Peyer's patch (tissue), 4 donors: ENCODE measurements around the gene XYLB. TPM values are rescaled to one million over a fixed set of nuclear protein-coding genes. Genes with fewer than 3 reads are reported as not detected.

Source experiments
- DNase-seq, 3 donors: peaks; one replicate each; pipeline ENCODE4 v3.0.0-alpha.2; 2017 to 2019
- H3K27ac ChIP-seq, 4 donors: fragments of 200-600 bp; sonication (generic); one replicate each; pipeline ENCODE4 v1.5.1; 2016 to 2019
- H3K27me3 ChIP-seq, 2 donors: fragments of 200-600 bp; sonication (generic); one replicate each; pipeline ENCODE4 v1.5.1; 2019
- H3K36me3 ChIP-seq, 3 donors: fragments of 200-600 bp; sonication (generic); one replicate each; pipeline ENCODE4 v1.5.1; 2016 to 2019
- H3K4me1 ChIP-seq, 4 donors: fragments of 200-600 bp; sonication (generic); one replicate each; pipeline ENCODE4 v1.5.1; 2016 to 2019
- H3K4me3 ChIP-seq, 4 donors: fragments of 200-600 bp; sonication (generic); 1 replicate in 3 of 4; 2 replicates in 1 of 4; pipeline ENCODE4 v1.5.1; 2016 to 2019; ENCODE audit warnings: mild to moderate bottlenecking in 1 of 4
- H3K9me3 ChIP-seq, 4 donors: fragments of 200-600 bp; sonication (generic); one replicate each; pipeline ENCODE4 v1.5.1; 2016 to 2019; ENCODE audit warnings: mild to moderate bottlenecking in 1 of 4
- POLR2A ChIP-seq, 2 donors: fragments of 450-650 bp; IDR thresholded peaks; one replicate each; pipeline ENCODE4 v1.5.1; 2017; ENCODE audit warnings: antibody characterized with exemption in 2 of 2, mild to moderate bottlenecking in 2 of 2, moderate library complexity in 2 of 2
- total RNA-seq, 4 donors: library from RNA; depleted of rRNA; stranded (reverse); fragments of >200 nt; gene quantifications; one replicate each; pipeline ENCODE4 v1.1.0, GENCODE V29; 2016
- TF ChIP-seq, protein P1 (sequence below), 6 experiments: fragments of 450-650 bp in 4 of 6; fragments of 200-600 bp in 2 of 6; sonication (generic) in 1 of 6; IDR thresholded peaks; one replicate each; pipeline ENCODE4 v1.5.1; 2017 to 2019; ENCODE audit warnings: antibody characterized with exemption in 6 of 6, mild to moderate bottlenecking in 3 of 6, moderate library complexity in 1 of 6

The XYLB gene
- total RNA-seq, 4 donors from 2014 or later: 7.4 to 39.6 (median 18.2) TPM

DNA sequence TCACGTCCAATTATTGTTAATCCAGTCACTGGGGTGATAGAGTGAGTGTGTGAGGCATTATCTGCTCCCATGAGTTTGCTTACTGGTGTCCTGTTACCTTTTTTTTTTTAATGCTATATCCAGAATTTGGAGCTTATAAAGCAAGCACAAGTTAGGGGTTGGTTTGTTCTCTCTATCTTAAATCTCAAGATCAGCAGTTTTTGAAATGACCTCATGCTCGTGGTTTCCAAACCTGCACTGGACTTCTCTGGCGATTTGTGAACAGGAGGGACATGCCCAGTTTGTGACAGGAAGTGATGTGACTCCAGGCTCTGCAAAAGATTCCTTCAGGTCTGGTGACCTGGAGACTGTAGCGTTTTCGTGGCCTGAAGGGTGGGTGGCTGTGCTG, 25.6 kb downstream of the XYLB start:
- Histone ChIP-seq H3K4me3 (no peak overlapping the region), H3K27me3 (no peaks in the 10 kb centered on the region), H3K27ac (no peak overlapping the region), H3K9me3 (no peaks in the 10 kb centered on the region), H3K4me1 (no peaks in the 10 kb centered on the region), H3K36me3 (peaks cover 0 to 71% (median 0%) of the 10 kb centered on the region in 3 donors)
- DNase-seq: no peak
- TF ChIP-seq POLR2A (IDR thresholded peaks at IDR 0.05): no peak
- TF ChIP-seq, protein P1, sequence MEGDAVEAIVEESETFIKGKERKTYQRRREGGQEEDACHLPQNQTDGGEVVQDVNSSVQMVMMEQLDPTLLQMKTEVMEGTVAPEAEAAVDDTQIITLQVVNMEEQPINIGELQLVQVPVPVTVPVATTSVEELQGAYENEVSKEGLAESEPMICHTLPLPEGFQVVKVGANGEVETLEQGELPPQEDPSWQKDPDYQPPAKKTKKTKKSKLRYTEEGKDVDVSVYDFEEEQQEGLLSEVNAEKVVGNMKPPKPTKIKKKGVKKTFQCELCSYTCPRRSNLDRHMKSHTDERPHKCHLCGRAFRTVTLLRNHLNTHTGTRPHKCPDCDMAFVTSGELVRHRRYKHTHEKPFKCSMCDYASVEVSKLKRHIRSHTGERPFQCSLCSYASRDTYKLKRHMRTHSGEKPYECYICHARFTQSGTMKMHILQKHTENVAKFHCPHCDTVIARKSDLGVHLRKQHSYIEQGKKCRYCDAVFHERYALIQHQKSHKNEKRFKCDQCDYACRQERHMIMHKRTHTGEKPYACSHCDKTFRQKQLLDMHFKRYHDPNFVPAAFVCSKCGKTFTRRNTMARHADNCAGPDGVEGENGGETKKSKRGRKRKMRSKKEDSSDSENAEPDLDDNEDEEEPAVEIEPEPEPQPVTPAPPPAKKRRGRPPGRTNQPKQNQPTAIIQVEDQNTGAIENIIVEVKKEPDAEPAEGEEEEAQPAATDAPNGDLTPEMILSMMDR (IDR thresholded peaks at IDR 0.05): no peak

- Histone ChIP-seq H3K9me3 (no peaks in the 10 kb centered on the region), H3K36me3 (peaks cover 0 to 77% (median 0%) of the 10 kb centered on the region in 3 donors), H3K27ac (no peak overlapping the region), H3K4me1 (no peaks in the 10 kb centered on the region), H3K27me3 (no peaks in the 10 kb centered on the region), H3K4me3 (no peak overlapping the region)
- TF ChIP-seq POLR2A (IDR thresholded peaks at IDR 0.05): no peak
- TF ChIP-seq, protein P1 (IDR thresholded peaks at IDR 0.05): no peak
- no peak for DNase-seq
These were observed 27.6 kb downstream of the XYLB start for GRCh38 chr3:38374221-38374620.

GRCh38 chr3:38375072-38375471, 28.5 kb downstream of the XYLB start:
- Histone ChIP-seq H3K27me3 (no peaks in the 10 kb centered on the region), H3K9me3 (no peaks in the 10 kb centered on the region), H3K27ac (no peak overlapping the region), H3K4me3 (no peak overlapping the region), H3K36me3 (peaks cover 0 to 82% (median 0%) of the 10 kb centered on the region in 3 donors), H3K4me1 (no peaks in the 10 kb centered on the region)
- TF ChIP-seq, protein P1 (IDR thresholded peaks at IDR 0.05): no peak
- no peak for TF ChIP-seq POLR2A (IDR thresholded peaks at IDR 0.05)
- no peak for DNase-seq

GRCh38 chr3:38375488-38376097, 29.0 kb downstream of the XYLB start:
- peaks cover 0 to 82% (median 0%) of the 10 kb centered on the region in 3 donors for H3K36me3 ChIP-seq
- no peak for DNase-seq
- TF ChIP-seq POLR2A (IDR thresholded peaks at IDR 0.05): no peak
- TF ChIP-seq, protein P1 (IDR thresholded peaks at IDR 0.05): no peak
- H3K4me1 ChIP-seq: no peaks in the 10 kb centered on the region
- H3K27ac ChIP-seq: no peak overlapping the region
- no peak overlapping the region for H3K4me3 ChIP-seq
- H3K27me3 ChIP-seq: no peaks in the 10 kb centered on the region
- H3K9me3 ChIP-seq: no peaks in the 10 kb centered on the region

DNA sequence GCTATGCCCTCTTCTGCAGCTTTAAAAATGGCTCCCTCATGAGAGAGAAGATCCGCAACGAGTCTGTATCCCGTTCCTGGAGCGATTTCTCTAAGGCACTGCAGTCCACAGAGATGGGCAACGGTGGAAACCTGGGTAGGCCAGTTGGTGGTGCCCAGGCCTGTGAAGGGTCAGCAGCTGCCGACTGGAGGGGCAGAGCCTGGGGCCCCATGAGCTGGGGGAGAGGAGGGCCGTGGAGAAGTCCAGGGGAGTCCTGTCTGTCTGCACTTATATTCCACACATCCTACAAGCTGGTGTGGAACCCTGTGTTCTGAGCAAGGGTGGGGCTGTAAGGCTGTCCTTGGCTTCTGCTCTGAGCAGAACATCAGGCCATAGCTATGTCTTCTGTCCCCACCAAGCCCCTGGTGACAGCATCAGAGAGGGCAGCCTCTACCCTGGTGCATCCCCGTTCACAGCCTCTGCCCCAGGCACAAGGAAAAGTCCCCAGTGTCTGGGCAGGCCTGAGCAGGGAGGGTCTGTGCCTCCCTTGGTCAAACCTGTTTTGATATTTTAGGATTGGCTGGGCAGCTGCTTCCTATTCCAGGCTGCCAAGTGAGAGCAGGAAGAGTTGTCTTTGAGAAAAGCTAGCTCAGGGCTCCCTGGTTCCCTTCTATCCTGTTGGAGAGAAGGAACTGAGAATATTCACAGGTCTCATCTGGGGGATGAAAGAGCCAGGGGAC, 29.7 kb downstream of the XYLB start:
- no peaks in the 10 kb centered on the region for H3K27me3 ChIP-seq
- H3K4me1 ChIP-seq: no peaks in the 10 kb centered on the region
- no peak for TF ChIP-seq POLR2A (IDR thresholded peaks at IDR 0.05)
- TF ChIP-seq, protein P1 (IDR thresholded peaks at IDR 0.05): no peak
- H3K27ac ChIP-seq: no peak overlapping the region
- no peak overlapping the region for H3K4me3 ChIP-seq
- no peaks in the 10 kb centered on the region for H3K9me3 ChIP-seq
- DNase-seq: no peak
- peaks cover 0 to 83% (median 0%) of the 10 kb centered on the region in 3 donors for H3K36me3 ChIP-seq
